NCI-H345 treated with DMSO at 0.1 percent for 48 hours (cell line): ENCODE measurements around the gene UBE2E2.

Experiments used
- DNase-seq: peaks from one replicate; lab custom pipeline; 2025; ENCODE audit not compliant: unreplicated experiment; lab: John Stamatoyannopoulos, UW

UBE2E2 gene

GRCh38 chr3:23573827-23574226, 370.7 kb downstream of the UBE2E2 start:
- DNase-seq: no peak

GRCh38 chr3:23574822-23575315, 371.7 kb downstream of the UBE2E2 start:
- no peak for DNase-seq

- no peak for DNase-seq
These were observed 372.6 kb downstream of the UBE2E2 start for GRCh38 chr3:23575697-23576096.

GRCh38 chr3:23576379-23576959, 373.3 kb downstream of the UBE2E2 start:
- peak; percentile 46 for DNase-seq

DNA sequence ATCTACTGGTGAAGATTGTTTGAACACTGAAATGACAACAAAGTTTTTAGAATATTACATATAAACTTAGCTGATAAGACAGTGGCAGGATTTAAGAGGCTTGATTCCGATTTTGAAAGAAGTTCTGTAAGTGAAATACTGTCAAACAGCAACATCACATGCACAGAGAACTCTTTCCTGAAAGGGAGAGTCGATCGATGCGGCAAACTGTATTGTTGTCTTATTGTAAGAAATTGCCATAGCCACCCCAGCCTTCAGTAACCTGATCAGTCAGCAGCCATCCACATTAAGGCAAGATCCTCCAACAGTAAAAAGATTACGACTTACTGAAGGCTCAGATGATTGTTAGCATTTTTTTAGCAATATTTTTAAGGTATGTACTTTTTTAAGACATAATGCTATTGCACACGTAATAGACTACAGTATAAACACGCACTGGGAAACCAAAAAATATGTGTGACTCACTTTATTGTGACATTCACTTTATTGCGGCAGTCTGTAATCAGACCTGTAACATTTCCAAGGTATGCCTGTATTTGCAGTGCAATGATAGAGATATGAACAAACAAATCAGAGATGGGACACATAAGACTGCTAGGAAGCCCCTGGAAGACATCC, 377.1 kb downstream of the UBE2E2 start:
- no peak for DNase-seq

GRCh38 chr3:23583980-23584740, 381.0 kb downstream of the UBE2E2 start:
- no peak for DNase-seq

DNA sequence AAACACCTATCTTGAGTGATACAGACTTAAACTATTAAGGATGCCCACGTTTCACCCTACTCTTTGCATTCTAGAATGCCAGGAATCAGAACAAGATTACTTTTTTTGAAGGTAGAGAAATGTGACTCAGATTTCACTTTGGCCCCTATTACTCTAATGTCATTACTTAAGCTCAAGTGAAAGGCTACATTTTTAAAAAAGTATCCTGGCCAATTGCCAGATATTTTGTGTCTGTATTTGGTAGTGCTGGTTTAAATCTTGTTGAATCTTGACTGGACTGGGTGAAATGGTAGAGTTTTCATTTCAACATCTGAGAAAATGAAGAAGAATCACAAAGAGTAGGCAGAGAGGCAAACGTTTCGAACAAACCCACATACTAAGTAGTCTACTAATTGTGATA, 384.4 kb downstream of the UBE2E2 start:
- DNase-seq: no peak

DNA sequence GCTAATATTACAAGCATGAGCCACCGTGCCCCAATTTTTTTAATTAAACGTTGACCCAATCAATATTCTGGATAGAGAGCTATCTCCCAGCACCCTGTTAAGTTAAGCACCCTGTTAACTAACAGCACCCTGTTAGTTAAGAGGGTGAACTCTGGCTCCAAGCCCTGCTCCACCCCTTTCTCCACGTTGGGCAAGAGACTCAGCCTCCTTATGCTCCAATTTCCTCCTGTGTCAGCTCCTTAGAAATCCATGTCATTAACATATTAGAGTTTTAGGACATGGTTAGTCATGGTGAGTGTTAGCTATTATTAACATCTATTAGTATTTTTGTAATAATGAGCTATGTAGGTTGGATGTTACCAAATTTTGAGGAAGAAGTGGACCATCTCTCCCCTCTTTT, 385.4 kb downstream of the UBE2E2 start:
- DNase-seq: no peak

DNA sequence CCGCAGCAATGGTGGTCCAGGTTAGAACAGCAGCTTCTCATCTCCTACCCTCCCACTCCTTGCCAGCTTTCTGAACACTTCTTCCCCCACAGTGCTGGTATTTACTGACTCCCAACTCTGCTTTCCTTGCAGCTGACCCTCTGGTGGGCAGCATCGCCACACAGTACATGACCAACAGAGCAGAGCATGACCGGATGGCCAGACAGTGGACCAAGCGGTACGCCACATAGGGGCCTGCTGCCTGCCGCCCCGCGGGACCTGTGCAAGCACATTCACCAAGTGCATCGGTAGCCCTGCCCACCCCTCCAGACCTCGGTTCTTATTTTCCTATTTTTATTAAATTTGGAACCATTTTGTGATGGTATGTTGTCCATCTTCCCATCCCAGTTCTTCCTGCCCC, 386.5 kb downstream of the UBE2E2 start:
- DNase-seq: no peak

DNA sequence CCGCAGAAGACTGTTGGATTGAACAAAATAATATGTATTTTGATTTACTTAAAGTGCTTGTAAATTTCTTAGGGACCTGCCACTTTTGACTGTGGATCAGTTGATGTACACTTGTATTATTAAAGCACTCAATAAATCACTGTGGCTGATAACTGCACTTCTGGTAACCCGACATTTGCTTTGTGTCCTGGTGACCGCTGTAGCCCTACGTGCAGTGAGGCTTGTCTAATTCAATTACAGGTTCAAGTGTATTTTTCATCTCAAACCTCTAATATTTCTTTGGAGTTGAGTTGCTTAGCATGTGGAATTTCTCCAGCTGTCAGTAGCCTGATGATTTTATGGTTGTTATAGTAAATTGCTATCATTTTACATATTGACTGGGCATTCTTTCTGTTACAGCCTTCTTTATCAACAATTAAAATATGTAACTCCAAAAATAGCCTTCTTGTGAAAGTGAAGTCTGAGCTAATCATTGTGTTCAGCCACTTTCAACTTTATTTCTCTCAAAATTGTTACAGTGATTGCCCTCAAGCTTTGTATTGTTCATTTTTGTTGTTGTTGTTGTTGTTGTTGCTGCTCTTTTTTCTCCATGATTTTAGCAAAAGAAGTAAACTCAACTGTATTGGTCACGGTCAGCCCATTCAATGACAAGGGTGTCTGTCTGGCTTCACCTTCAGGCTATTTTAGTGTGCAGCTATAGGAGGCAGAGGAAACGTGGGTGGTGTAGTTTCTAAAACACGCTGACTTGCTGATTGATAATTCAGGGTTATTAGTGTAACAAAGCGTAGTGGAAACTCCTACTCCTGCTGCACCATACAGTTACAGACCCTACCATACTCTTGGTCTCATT, 387.5 kb downstream of the UBE2E2 start:
- no peak for DNase-seq

GRCh38 chr3:23591374-23591773, 388.2 kb downstream of the UBE2E2 start:
- DNase-seq: no peak

DNA sequence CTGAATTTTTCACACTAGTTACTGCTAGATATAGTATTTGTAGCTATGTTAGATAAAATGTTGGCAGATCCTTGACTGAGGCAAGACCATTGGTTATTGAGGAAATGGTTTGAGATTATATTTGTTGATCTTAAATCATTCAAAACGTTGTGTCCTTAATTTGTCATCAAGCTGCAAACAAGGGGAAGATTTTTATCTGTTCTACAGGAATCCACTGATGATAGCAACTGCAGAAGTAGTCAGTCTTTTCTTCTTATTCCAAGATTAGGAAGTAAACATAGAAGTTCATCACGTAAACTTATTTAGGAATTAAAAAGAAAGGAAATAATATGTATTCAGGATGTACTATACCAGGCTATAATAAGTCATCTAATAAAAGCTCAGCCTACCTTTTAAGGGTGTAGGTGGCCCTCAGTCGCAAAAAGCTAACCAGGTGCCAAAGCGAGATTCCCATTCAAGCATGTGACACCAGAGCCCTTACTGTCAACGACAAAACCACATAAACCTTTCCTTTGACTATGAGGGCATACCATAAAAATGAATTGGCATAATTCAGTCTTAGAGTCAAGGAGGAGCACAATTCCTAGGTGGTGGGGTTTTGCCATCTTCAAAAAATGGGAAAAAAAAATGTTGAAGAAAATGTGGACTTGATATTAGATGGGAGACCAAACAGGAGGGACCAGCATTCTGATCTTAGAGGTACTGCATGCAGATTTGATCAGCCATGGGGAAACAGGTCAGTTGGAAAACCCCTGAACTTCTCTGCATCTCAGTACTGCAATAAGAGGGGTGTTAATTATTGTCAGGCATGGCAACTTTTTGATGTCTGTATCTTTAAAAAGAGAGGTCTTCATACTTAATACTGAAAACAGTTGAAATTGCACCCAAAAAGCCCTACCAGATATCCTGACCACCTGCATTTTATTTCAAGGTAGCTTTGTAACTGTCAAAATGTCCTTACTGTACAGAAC, 390.1 kb downstream of the UBE2E2 start:
- DNase-seq: no peak

GRCh38 chr3:23594066-23594465, 390.9 kb downstream of the UBE2E2 start:
- no peak for DNase-seq

DNA sequence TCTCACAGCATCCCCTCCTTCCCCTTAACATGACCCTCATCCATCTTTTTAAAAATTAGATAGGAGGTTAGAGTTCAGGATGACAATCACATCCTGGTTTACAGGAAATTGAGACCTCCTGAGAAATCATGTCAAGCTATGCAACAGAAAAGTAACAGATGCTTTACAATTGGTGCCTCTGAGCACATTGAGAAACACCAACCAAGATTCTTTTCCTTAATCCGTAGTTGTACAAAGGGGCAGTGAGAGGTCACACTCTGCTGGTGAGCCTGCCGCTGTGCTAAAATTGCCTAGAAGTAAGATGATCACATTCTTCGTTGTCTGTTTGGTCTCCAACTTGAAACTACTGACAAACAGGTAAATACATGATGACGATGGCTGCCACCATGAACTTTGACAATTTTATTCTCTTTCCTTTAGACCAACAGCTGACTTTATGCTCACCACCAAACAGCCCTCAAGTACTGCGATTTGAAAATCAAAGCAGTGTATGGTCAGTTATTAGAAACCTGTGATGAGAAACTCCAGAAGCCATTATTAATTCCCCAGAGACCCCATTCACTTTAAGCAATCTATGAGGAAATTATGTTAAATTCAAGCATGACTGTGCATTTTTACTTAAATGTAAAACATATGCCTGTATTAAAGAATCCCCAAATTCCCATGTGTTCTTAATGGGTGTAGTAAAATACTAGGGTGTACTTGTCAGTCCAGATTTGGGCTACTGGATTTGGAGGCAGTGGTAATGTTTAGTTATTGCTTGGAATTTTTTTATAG, 392.0 kb downstream of the UBE2E2 start:
- DNase-seq: no peak

DNA sequence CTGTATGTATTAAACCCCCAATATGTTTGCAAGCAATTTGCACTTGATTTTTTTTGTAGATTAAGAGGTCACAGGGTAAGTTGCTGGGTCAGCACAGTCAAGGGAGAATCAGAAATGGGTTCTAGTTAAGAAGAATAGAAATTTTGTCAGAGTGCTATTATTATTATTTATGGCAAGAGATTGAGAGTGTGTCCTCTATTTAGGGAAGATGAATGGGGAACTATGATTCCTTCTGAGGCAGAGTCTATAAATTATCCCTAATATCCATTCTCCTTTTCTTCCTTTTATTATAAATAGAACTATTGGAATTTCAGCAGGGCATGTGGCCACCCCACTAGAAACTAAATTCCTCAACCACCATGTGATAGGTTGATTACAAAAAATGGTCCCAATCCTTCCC, 392.7 kb downstream of the UBE2E2 start:
- no peak for DNase-seq

- no peak for DNase-seq
These were observed 397.2 kb downstream of the UBE2E2 start for GRCh38 chr3:23600167-23600871.

- DNase-seq: no peak
These were observed 398.1 kb downstream of the UBE2E2 start for GRCh38 chr3:23601091-23601822.

DNA sequence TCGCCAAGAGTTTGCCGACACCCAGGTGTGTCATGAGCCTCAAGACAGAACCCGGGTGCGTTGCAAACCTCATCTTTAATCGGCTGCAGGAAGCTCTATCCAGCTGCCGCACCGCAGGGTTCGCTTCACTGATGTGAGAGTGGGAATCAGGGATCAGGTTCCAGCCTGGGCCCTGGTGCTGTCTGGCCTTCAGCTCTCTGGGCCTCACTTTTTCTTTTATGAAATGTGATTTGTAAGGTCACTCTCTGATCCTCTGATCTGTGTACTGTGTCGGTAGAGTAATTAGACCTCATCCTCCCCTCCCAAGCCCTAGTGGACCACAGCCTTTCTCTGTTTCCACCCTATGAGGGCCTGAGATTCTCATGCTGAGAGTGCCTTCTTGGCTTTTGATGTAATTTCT, 399.8 kb downstream of the UBE2E2 start:
- DNase-seq: no peak
